ENCODE data around the gene HERC5.
"Not testable (repeated sequence)": the region's sequence is repeated elsewhere in the genome, so short reads cannot be mapped to it uniquely, and the experiment has no call there.

The HERC5 gene

GRCh38 chr4:88539322-88540068 lies 82.6 kb downstream of the HERC5 start:
- H3K27me3 Mint-ChIP-seq (ENCODE audit: low read depth) = peaks cover 26% of the 10 kb centered on the region
- H3K4me1 Mint-ChIP-seq (ENCODE audit: low read depth); H3K9me3 Mint-ChIP-seq; H3K36me3 Mint-ChIP-seq (ENCODE audit: low read depth); H3K27ac Mint-ChIP-seq; H3K4me3 Mint-ChIP-seq: not testable (repeated sequence)
- DNase-seq (ENCODE audit: low spot score) = peak; percentile 48

GRCh38 chr4:88549815-88550214 lies 92.9 kb downstream of the HERC5 start:
- Mint-ChIP-seq H3K4me3 (no peak overlapping the region), H3K27ac (no peak overlapping the region), H3K4me1 (ENCODE audit: low read depth) (no peaks in the 10 kb centered on the region), H3K9me3 (no peaks in the 10 kb centered on the region), H3K27me3 (ENCODE audit: low read depth) (peaks cover 2% of the 10 kb centered on the region), H3K36me3 (ENCODE audit: low read depth) (no peaks in the 10 kb centered on the region)
- DNase-seq (ENCODE audit: low spot score) = no peak
